Daoy (cell line): ENCODE measurements around the gene GRM5. TPM values are rescaled to one million over a fixed set of nuclear protein-coding genes. Genes with fewer than 3 reads are reported as not detected.
A peak's percentile ranks its signal among the peaks of the same experiment; 100 is the strongest.
"Not testable (repeated sequence)": the region's sequence is repeated elsewhere in the genome, so short reads cannot be mapped to it uniquely, and the experiment has no call there.

ENCODE experiments used
- DNase-seq: peaks from one replicate; pipeline ENCODE4 v3.0.0-alpha.2; 2015; ENCODE audit warnings: low read depth
- total RNA-seq: library from RNA; depleted of rRNA; stranded (reverse); fragments of >200 nt; shearing (Covaris generic); gene quantifications from 2 replicates; pipeline ENCODE4 v1.2.3, GENCODE V29; 2014

The GRM5 gene
- total RNA-seq, 1 experiment from 2014 or later = not detected

GRCh38 chr11:88501541-88501940 is 564.2 kb downstream of the GRM5 start:
- DNase-seq = no peak

- no peak for DNase-seq
These were observed 569.9 kb downstream of the GRM5 start for GRCh38 chr11:88495836-88496235.

- no peak for DNase-seq
These were observed 570.9 kb downstream of the GRM5 start for GRCh38 chr11:88494848-88495247.

GRCh38 chr11:88491674-88492073 is 574.1 kb downstream of the GRM5 start:
- DNase-seq = no peak

GRCh38 chr11:88489030-88489429 is 576.8 kb downstream of the GRM5 start:
- DNase-seq = no peak

- DNase-seq = no peak
These were observed 578.1 kb downstream of the GRM5 start for GRCh38 chr11:88487646-88488045.

GRCh38 chr11:88484873-88485621 is 580.7 kb downstream of the GRM5 start:
- DNase-seq = peak; percentile 48

GRCh38 chr11:88482871-88483301 is 582.9 kb downstream of the GRM5 start:
- DNase-seq = no peak

GRCh38 chr11:88480223-88480622 is 585.6 kb downstream of the GRM5 start:
- DNase-seq = peak; percentile 56

- no peak for DNase-seq
These were observed 587.5 kb downstream of the GRM5 start for GRCh38 chr11:88478136-88478815.

GRCh38 chr11:88475991-88476418 is 589.8 kb downstream of the GRM5 start:
- no peak for DNase-seq

- no peak for DNase-seq
These were observed 591.1 kb downstream of the GRM5 start for GRCh38 chr11:88474655-88475054.

GRCh38 chr11:88469561-88470225 is 596.1 kb downstream of the GRM5 start:
- DNase-seq = no peak

GRCh38 chr11:88464528-88464927 is 601.3 kb downstream of the GRM5 start:
- DNase-seq = no peak

GRCh38 chr11:88463301-88463700 is 602.5 kb downstream of the GRM5 start:
- not testable (repeated sequence) for DNase-seq

GRCh38 chr11:88458047-88458446 is 607.7 kb downstream of the GRM5 start:
- not testable (repeated sequence) for DNase-seq

- DNase-seq = no peak
These were observed 609.8 kb downstream of the GRM5 start for GRCh38 chr11:88455974-88456373.

GRCh38 chr11:88454881-88455280 is 610.9 kb downstream of the GRM5 start:
- peak; percentile 15 for DNase-seq
